Fibroblast of skin of abdomen (primary cell): ENCODE measurements around the gene DYNLL1.
"Not testable (repeated sequence)": the region's sequence is repeated elsewhere in the genome, so short reads cannot be mapped to it uniquely, and the experiment has no call there.

Experiments
- DNase-seq: peaks from one replicate; pipeline ENCODE4 v3.0.0-alpha.2; 2013

The DYNLL1 gene

GRCh38 chr12:120475643-120476042 lies 20.3 kb upstream of the DYNLL1 start:
- no peak for DNase-seq

- no peak for DNase-seq
These were observed 16.5 kb upstream of the DYNLL1 start for GRCh38 chr12:120479458-120479857.

- no peak for DNase-seq
These were observed 15.7 kb upstream of the DYNLL1 start for GRCh38 chr12:120480211-120480610.

GRCh38 chr12:120481022-120481767 lies 14.7 kb upstream of the DYNLL1 start:
- DNase-seq = no peak

GRCh38 chr12:120483621-120484020 lies 12.3 kb upstream of the DYNLL1 start:
- DNase-seq = no peak

GRCh38 chr12:120485961-120486881 lies 9.7 kb upstream of the DYNLL1 start:
- no peak for DNase-seq

- DNase-seq = not testable (repeated sequence)
These were observed 8.4 kb upstream of the DYNLL1 start for GRCh38 chr12:120487552-120487951.

GRCh38 chr12:120488057-120488640 lies 7.8 kb upstream of the DYNLL1 start:
- DNase-seq = no peak

GRCh38 chr12:120489018-120489417 lies 6.9 kb upstream of the DYNLL1 start:
- DNase-seq = peak; percentile 46

- DNase-seq = no peak
These were observed 5.6 kb upstream of the DYNLL1 start for GRCh38 chr12:120490325-120490724.

- DNase-seq = no peak
These were observed 4.9 kb upstream of the DYNLL1 start for GRCh38 chr12:120490833-120491512.

GRCh38 chr12:120495186-120495730 lies 655 bp upstream of the DYNLL1 start:
- no peak for DNase-seq

- DNase-seq = peak; percentile 45
These were observed 764 bp downstream of the DYNLL1 start for GRCh38 chr12:120496413-120497340.

GRCh38 chr12:120497524-120498150 lies 1.7 kb downstream of the DYNLL1 start:
- peak; percentile 4 for DNase-seq

GRCh38 chr12:120498870-120499515 lies 3.1 kb downstream of the DYNLL1 start:
- no peak for DNase-seq

- DNase-seq = no peak
These were observed 4.7 kb downstream of the DYNLL1 start for GRCh38 chr12:120500581-120500980.

GRCh38 chr12:120504587-120504986 lies 8.7 kb downstream of the DYNLL1 start:
- DNase-seq = no peak

- DNase-seq = no peak
These were observed 12.6 kb downstream of the DYNLL1 start for GRCh38 chr12:120508537-120508936.

GRCh38 chr12:120514002-120514401 lies 18.1 kb downstream of the DYNLL1 start:
- DNase-seq = no peak

- DNase-seq = no peak
These were observed 19.6 kb downstream of the DYNLL1 start for GRCh38 chr12:120515496-120515895.
